OCI-LY7 (cell line): ENCODE measurements around the gene FANCE. TPM values are rescaled to one million over a fixed set of nuclear protein-coding genes. Genes with fewer than 3 reads are reported as not detected.

ENCODE experiments used
- BruUV-seq: library from RNA; stranded (reverse); fragments of 400-500 nt; replicated peaks from 2 replicates; lab custom pipeline; 2021; lab: Mats Ljungman, UMichigan
- CTCF ChIA-PET: fragments of 300-600 bp; sonication (Branson Sonifier 250); formaldehyde crosslinking; loops from one replicate; lab custom pipeline; 2022; ENCODE audit warnings: antibody characterized with exemption; ENCODE audit not compliant: unreplicated experiment; lab: Charles Lee
- POLR2A ChIA-PET: fragments of 300-600 bp; sonication (Branson Sonifier 250); formaldehyde crosslinking; loops from one replicate; lab custom pipeline; 2022; ENCODE audit warnings: antibody characterized with exemption; lab: Charles Lee
- DNase-seq: peaks from one replicate; pipeline ENCODE4 v3.0.0-alpha.2; 2015; ENCODE audit warnings: low spot score
- H2AFZ ChIP-seq: fragments of 200-600 bp; sonication (generic), shearing (Covaris generic); 2 replicates; pipeline ENCODE4 v1.6.1; 2014; ENCODE audit warnings: mild to moderate bottlenecking, antibody characterized with exemption, low read length, moderate library complexity
- H3K27ac ChIP-seq: fragments of 200-600 bp; sonication (generic); 2 replicates; pipeline ENCODE4 v1.5.1; 2014; ENCODE audit warnings: mixed run types, low read depth, mild to moderate bottlenecking, moderate library complexity, low read length, inconsistent platforms; ENCODE audit not compliant: poor library complexity, severe bottlenecking
- H3K36me3 ChIP-seq: fragments of 200-600 bp; sonication (generic); 2 replicates; pipeline ENCODE4 v1.6.1; 2014; ENCODE audit warnings: mild to moderate bottlenecking, antibody characterized with exemption, low read length, moderate library complexity, mixed read lengths; ENCODE audit not compliant: insufficient read depth
- H3K4me1 ChIP-seq: fragments of 200-600 bp; sonication (generic); 2 replicates; pipeline ENCODE4 v1.5.1; 2014; ENCODE audit warnings: mild to moderate bottlenecking, low read length; ENCODE audit not compliant: insufficient read depth, poor library complexity, severe bottlenecking
- H3K4me2 ChIP-seq: fragments of 200-600 bp; sonication (generic); 2 replicates; pipeline ENCODE4 v1.6.1; 2014; ENCODE audit warnings: mild to moderate bottlenecking, low read length
- H3K4me3 ChIP-seq: fragments of 200-600 bp; sonication (generic); 2 replicates; pipeline ENCODE4 v1.5.1; 2014; ENCODE audit warnings: mild to moderate bottlenecking, low read depth, low read length; ENCODE audit not compliant: poor library complexity, severe bottlenecking
- H3K79me2 ChIP-seq: fragments of 200-600 bp; sonication (generic); 2 replicates; pipeline ENCODE4 v1.6.1; 2016; ENCODE audit warnings: low read depth, mild to moderate bottlenecking, low read length, moderate library complexity, mixed read lengths; ENCODE audit not compliant: insufficient read depth
- H3K9me2 ChIP-seq: fragments of 200-600 bp; sonication (generic); 2 replicates; pipeline ENCODE4 v1.6.1; 2016; ENCODE audit warnings: mild to moderate bottlenecking, low read length, mixed read lengths; ENCODE audit not compliant: insufficient read depth
- H3K9me3 ChIP-seq: fragments of 200-600 bp; sonication (generic); 2 replicates; pipeline ENCODE4 v1.6.1; 2014; ENCODE audit warnings: mild to moderate bottlenecking, mixed run types, low read length, mixed read lengths
- H4K20me1 ChIP-seq: fragments of 200-600 bp; sonication (generic); 2 replicates; pipeline ENCODE4 v1.6.1; 2014; ENCODE audit warnings: mild to moderate bottlenecking, antibody characterized with exemption, low read length, moderate library complexity, mixed read lengths; ENCODE audit not compliant: insufficient read depth
- EZH2phosphoT487 ChIP-seq: fragments of 200-600 bp; sonication (generic); IDR thresholded peaks from 2 replicates; pipeline ENCODE4 v1.6.1; 2018; ENCODE audit warnings: low read depth, borderline replicate concordance, mild to moderate bottlenecking, mixed run types, antibody characterized with exemption, low read length, moderate library complexity, mixed read lengths
- intact Hi-C: fragments of 100-400 bp; cut with micrococcal nuclease; formaldehyde crosslinking; loops from one replicate; pipeline ENCODE4 v1.10.0; 2022; ENCODE audit not compliant: unreplicated experiment
- total RNA-seq, 2 experiments: library from RNA; depleted of rRNA in 1 of 2; stranded (reverse); fragments of >200 nt in 1 of 2; shearing (Covaris generic) in 1 of 2; gene quantifications; 2 replicates each; pipeline ENCODE4 v1.2.3, GENCODE V29; 2014 to 2022
- TF ChIP-seq, protein P1 (sequence below): fragments of 200-600 bp; sonication (generic); conservative IDR thresholded peaks from 2 replicates; pipeline ENCODE4 v1.5.1; 2014; ENCODE audit warnings: mild to moderate bottlenecking, antibody characterized with exemption, low read length, moderate library complexity, mixed read lengths

Gene FANCE
- total RNA-seq, 2 experiments from 2014 or later: 14.4 to 17.4 TPM

DNA sequence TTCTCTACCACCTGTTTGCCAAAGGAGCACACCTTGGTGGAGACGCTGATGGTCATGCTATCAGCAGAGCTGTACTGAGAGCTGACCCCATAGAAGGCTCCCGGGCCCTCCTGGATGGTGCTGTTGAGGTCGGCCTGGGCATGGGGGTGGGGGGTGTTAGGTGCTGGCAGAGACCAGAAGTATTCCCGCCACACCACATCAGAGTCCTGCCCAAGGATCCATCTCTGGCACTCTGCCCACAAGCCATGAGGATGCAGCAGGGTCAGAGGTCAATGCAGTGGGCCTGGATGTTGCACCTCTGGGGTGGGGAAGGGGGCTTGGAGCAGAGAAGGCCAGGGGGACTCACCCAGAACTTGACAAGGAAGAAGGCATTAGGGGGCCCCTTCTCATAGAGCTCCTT lies 23.4 kb downstream of the FANCE start:
- H3K9me2 ChIP-seq: no peaks in the 10 kb centered on the region
- intact Hi-C loops: no loop called here

DNA sequence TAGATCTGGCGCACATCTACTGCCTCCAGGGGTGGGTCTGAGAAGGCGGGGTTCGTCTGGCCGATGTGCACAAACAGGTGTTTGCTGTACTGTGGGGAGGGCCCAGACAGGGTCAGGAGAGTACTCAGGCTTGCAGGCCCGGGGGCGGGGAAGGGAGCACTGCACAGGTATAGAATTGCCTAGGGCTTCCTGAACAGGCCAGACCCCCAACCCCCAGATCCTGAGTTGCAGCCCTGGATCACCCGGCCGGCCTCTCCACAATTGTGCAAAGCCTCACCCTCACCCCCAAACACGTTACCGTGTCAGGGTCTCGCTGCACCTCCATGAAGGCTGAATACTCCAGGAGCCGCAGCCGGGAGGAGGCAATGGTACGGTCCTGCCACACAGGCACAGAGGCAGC lies 23.9 kb downstream of the FANCE start:
- Histone ChIP-seq H3K36me3 (peaks cover 34% of the 10 kb centered on the region), H4K20me1 (peaks cover 8% of the 10 kb centered on the region), H3K27ac (no peak overlapping the region), H3K4me3 (no peak overlapping the region), H2AFZ (no peak overlapping the region), H3K4me2 (no peak overlapping the region), H3K9me3 (no peaks in the 10 kb centered on the region), H3K79me2 (peaks cover 3% of the 10 kb centered on the region; the same call in 1 of the 2 replicates), H3K4me1 (peaks cover 17% of the 10 kb centered on the region), H3K9me2 (no peaks in the 10 kb centered on the region)
- POLR2A ChIA-PET: interaction anchor here (0.6 to 1.1 kb wide), 2 partner anchors 24 to 36 kb away, joined by 3 read pairs; partner anchors contain the start of gene FANCE
- no TSS peak for BruUV-seq
- TF ChIP-seq, protein P1, sequence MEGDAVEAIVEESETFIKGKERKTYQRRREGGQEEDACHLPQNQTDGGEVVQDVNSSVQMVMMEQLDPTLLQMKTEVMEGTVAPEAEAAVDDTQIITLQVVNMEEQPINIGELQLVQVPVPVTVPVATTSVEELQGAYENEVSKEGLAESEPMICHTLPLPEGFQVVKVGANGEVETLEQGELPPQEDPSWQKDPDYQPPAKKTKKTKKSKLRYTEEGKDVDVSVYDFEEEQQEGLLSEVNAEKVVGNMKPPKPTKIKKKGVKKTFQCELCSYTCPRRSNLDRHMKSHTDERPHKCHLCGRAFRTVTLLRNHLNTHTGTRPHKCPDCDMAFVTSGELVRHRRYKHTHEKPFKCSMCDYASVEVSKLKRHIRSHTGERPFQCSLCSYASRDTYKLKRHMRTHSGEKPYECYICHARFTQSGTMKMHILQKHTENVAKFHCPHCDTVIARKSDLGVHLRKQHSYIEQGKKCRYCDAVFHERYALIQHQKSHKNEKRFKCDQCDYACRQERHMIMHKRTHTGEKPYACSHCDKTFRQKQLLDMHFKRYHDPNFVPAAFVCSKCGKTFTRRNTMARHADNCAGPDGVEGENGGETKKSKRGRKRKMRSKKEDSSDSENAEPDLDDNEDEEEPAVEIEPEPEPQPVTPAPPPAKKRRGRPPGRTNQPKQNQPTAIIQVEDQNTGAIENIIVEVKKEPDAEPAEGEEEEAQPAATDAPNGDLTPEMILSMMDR: no peak
- TF ChIP-seq EZH2phosphoT487: no peak
- intact Hi-C loops: no loop called here
- no peak for DNase-seq
- CTCF ChIA-PET: no interaction called here

More for the DNA sequence above, 23.4 kb downstream of the FANCE start:
- BruUV-seq: no TSS peak
- no peak for DNase-seq
- ChIA-PET POLR2A (interaction anchor here (1.1 kb wide), 1 partner anchor 23 kb away, joined by 3 read pairs; the partner anchor contains the start of gene FANCE), CTCF (no interaction called here)
- Histone ChIP-seq H3K36me3 (peaks cover 38% of the 10 kb centered on the region), H3K4me2 (no peak overlapping the region), H3K4me1 (peaks cover 22% of the 10 kb centered on the region), H2AFZ (no peak overlapping the region), H4K20me1 (peaks cover 12% of the 10 kb centered on the region), H3K79me2 (peaks cover 8% of the 10 kb centered on the region; the same call in 1 of the 2 replicates), H3K9me3 (no peaks in the 10 kb centered on the region), H3K27ac (no peak overlapping the region), H3K4me3 (no peak overlapping the region)
- TF ChIP-seq, protein P1: no peak
- TF ChIP-seq EZH2phosphoT487: no peak

GRCh38 chr6:35477028-35477427 lies 24.9 kb downstream of the FANCE start:
- no peak for TF ChIP-seq EZH2phosphoT487
- TF ChIP-seq, protein P1: no peak
- CTCF ChIA-PET: interaction anchor here (0.6 kb wide), 1 partner anchor 76 kb away, joined by 8 read pairs; no protein-coding TSS in a partner anchor
- no peak overlapping the region for H3K4me3 ChIP-seq

More at GRCh38 chr6:35477028-35477427, 24.9 kb downstream of the FANCE start:
- H3K9me2 ChIP-seq: no peaks in the 10 kb centered on the region
- DNase-seq: no peak
- H3K79me2 ChIP-seq: no peaks in the 10 kb centered on the region; the same call in 1 of the 2 replicates
- no peaks in the 10 kb centered on the region for H3K9me3 ChIP-seq
- intact Hi-C loops: no loop called here
- H3K27ac ChIP-seq: no peak overlapping the region
- H3K4me2 ChIP-seq: no peak overlapping the region
- H2AFZ ChIP-seq: no peak overlapping the region
- peaks cover 23% of the 10 kb centered on the region for H3K36me3 ChIP-seq
- POLR2A ChIA-PET: interaction anchor here (0.7 to 1.1 kb wide), 2 partner anchors 21 to 120 kb away, joined by 3 to 4 read pairs; no protein-coding TSS in a partner anchor
- peaks cover 7% of the 10 kb centered on the region for H3K4me1 ChIP-seq
- no TSS peak for BruUV-seq
- peaks cover 6% of the 10 kb centered on the region; the same call in 1 of the 2 replicates for H4K20me1 ChIP-seq
